ENCODE data around the gene RARRES1. TPM values are rescaled to one million over a fixed set of nuclear protein-coding genes. Genes with fewer than 3 reads are reported as not detected.

Gene RARRES1
- total RNA-seq, 1 experiment from 2014 or later = 0.73 TPM

DNA sequence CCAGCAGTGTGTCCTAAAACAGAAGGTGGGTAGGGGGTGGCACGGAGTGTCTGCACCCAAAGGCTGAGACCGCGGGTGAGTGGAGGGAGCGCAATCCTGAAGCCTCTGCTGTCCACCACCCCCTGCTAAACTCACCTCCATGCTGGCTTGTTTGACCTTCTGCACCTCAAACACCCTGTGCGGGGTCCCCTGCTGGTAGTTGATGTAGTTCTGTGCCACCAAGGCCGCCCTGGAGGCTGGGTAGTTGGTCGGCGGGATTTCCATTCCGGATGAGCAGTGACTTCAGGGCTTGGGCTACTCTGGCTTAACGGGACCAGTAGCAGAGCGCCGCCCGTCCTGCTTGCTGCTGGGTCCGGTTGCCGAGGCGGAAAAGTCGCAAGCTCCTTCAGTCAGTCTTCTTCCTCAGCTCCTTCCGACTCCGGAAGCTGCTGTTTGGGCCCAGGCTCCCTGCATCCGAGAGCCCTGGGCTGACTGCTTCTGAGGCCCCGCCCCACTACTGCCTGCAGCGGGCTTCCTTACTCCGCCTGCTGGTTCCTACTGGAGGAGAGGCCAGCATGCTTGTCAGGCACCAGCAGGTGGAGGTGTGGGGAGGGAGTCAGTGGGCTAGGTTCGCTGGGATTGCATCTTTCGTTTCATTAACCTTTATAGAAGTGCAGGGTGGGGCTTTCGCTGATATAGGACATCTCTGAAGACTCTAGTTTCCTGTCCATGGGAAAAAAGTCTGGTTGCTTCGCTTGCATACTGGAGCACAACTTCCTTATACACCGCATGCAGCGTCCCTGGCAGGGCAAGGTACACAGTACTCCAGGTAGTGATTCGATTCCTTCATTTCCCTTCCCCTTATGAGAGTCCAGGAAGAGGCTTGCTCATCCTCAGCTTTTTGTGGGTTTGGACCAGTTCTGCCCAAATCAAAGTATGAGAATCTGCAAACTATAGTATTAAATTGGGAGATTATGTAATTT, 59.8 kb downstream of the RARRES1 start, which contains the start of gene LXN:
LXN (minus strand) TSS at position 434 of the 962 bp plus-strand sequence; CDS start at position 264, 170 bp downstream.
- DNase-seq = peak; percentile 91
- no peak for TF ChIP-seq EZH2 (IDR thresholded peaks at IDR 0.05; ENCODE audit: low read length, unreplicated experiment)
- TF ChIP-seq, protein P1, sequence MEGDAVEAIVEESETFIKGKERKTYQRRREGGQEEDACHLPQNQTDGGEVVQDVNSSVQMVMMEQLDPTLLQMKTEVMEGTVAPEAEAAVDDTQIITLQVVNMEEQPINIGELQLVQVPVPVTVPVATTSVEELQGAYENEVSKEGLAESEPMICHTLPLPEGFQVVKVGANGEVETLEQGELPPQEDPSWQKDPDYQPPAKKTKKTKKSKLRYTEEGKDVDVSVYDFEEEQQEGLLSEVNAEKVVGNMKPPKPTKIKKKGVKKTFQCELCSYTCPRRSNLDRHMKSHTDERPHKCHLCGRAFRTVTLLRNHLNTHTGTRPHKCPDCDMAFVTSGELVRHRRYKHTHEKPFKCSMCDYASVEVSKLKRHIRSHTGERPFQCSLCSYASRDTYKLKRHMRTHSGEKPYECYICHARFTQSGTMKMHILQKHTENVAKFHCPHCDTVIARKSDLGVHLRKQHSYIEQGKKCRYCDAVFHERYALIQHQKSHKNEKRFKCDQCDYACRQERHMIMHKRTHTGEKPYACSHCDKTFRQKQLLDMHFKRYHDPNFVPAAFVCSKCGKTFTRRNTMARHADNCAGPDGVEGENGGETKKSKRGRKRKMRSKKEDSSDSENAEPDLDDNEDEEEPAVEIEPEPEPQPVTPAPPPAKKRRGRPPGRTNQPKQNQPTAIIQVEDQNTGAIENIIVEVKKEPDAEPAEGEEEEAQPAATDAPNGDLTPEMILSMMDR (conservative IDR thresholded peaks at IDR 0.05; ENCODE audit: low read depth, low read length) = peak; percentile 73
- CTCF ChIA-PET = interaction anchor here (0.6 to 1.1 kb wide), 3 partner anchors 28 to 50 kb away, joined by 3 to 6 read pairs (median 5); partner anchors contain the start of gene GFM1
- H3K4me3 ChIP-seq (ENCODE audit: low read length) = peak within 1 kb of the TSS; percentile 75
- no peaks in the 10 kb centered on the region for H4K20me1 ChIP-seq (ENCODE audit: low read length)
- H3K79me2 ChIP-seq (ENCODE audit: low read length) = peaks cover 50% of the 10 kb centered on the region
- peak within 1 kb of the TSS; percentile 5; the same call in 1 of the 2 replicates for H2AFZ ChIP-seq (ENCODE audit: low read length)
- peak; percentile 98 for ATAC-seq
- intact Hi-C loops (cut with micrococcal nuclease) = loop anchor here (1.0 kb wide), 3 partner anchors 51 to 119 kb away; no protein-coding TSS in a partner anchor
- BruUV-seq (replicated peaks) = TSS peak; percentile 64
- H3K27ac ChIP-seq (ENCODE audit: low read length) = peak within 1 kb of the TSS; percentile 94
- H3K4me2 ChIP-seq (ENCODE audit: low read length) = peak within 1 kb of the TSS; percentile 82
- H3K36me3 ChIP-seq (ENCODE audit: low read depth, low read length) = peaks cover 37% of the 10 kb centered on the region
- no peaks in the 10 kb centered on the region for H3F3A ChIP-seq (ENCODE audit: low read length, unreplicated experiment)
- no peaks in the 10 kb centered on the region for H3K27me3 ChIP-seq (ENCODE audit: low read length)
- H3K9me2 ChIP-seq (replicated peaks; ENCODE audit: low read length) = no peaks in the 10 kb centered on the region
- H3K9me3 ChIP-seq (ENCODE audit: low read length) = no peaks in the 10 kb centered on the region
- POLR2A ChIA-PET (ENCODE audit: unreplicated experiment) = interaction anchor here (1.0 kb wide), 1 partner anchor 50 kb away, joined by 7 read pairs; no protein-coding TSS in a partner anchor
- H3K4me1 ChIP-seq (ENCODE audit: insufficient read depth, low read length) = peaks cover 8% of the 10 kb centered on the region
- peak within 1 kb of the TSS; percentile 99 for H3K9ac ChIP-seq (ENCODE audit: low read length)

DNA sequence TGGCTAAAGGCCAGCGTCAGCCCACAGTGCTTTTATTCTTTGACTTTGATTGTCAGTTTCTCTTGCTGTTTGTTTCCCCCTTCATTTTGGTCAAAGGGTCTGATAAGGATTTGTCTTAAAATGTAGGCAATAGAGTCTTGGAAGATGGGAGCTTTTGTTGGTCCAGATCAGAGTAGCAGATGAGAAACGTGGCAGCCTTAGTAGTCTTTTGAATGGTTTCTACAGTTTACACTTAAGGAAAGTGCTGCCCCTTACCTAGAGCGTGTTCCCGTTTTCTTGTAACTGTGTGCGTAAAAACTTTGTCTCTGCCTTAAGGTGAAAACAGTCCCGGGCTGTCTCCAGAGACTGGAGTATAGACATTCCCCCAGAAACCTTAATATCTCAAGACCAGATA, 60.4 kb downstream of the RARRES1 start:
- ChIA-PET POLR2A (ENCODE audit: unreplicated experiment) (interaction anchor here (1.0 kb wide), 1 partner anchor 51 kb away, joined by 7 read pairs; no protein-coding TSS in a partner anchor), CTCF (interaction anchor here (0.6 to 1.1 kb wide), 3 partner anchors 27 to 51 kb away, joined by 3 to 6 read pairs (median 5); partner anchors contain the start of gene GFM1)
- Histone ChIP-seq H4K20me1 (ENCODE audit: low read length) (no peaks in the 10 kb centered on the region), H2AFZ (ENCODE audit: low read length) (no peak overlapping the region), H3K79me2 (ENCODE audit: low read length) (peaks cover 55% of the 10 kb centered on the region), H3K9me3 (ENCODE audit: low read length) (no peaks in the 10 kb centered on the region), H3K27ac (ENCODE audit: low read length) (peak overlapping the region; percentile 94), H3K36me3 (ENCODE audit: low read depth, low read length) (peaks cover 44% of the 10 kb centered on the region), H3K4me3 (ENCODE audit: low read length) (peak overlapping the region; percentile 75), H3K27me3 (ENCODE audit: low read length) (no peaks in the 10 kb centered on the region), H3K9ac (ENCODE audit: low read length) (peak overlapping the region; percentile 99), H3F3A (ENCODE audit: low read length, unreplicated experiment) (no peaks in the 10 kb centered on the region), H3K9me2 (replicated peaks; ENCODE audit: low read length) (no peaks in the 10 kb centered on the region), H3K4me2 (ENCODE audit: low read length) (peak overlapping the region; percentile 82), H3K4me1 (ENCODE audit: insufficient read depth, low read length) (peaks cover 11% of the 10 kb centered on the region)
- TF ChIP-seq, protein P1 (conservative IDR thresholded peaks at IDR 0.05; ENCODE audit: low read depth, low read length) = no peak
- TF ChIP-seq EZH2 (IDR thresholded peaks at IDR 0.05; ENCODE audit: low read length, unreplicated experiment) = no peak
- no peak for TF ChIP-seq EZH2phosphoT487 (IDR thresholded peaks at IDR 0.05; ENCODE audit: borderline replicate concordance, low read length)
- BruUV-seq (replicated peaks) = no TSS peak
- peak; percentile 17 for DNase-seq
- intact Hi-C loops (cut with micrococcal nuclease) = loop anchor here (1.0 kb wide), 3 partner anchors 51 to 119 kb away; no protein-coding TSS in a partner anchor
- ATAC-seq = no peak

Measured in PC-3 (cell line).